HepG2 (cell line): ENCODE results near the gene CRISPLD2.

ENCODE experiments used
- CEBPG ChIP-seq: IDR thresholded peaks from 2 replicates; pipeline ENCODE4 v1.6.1; 2016
- CENPT ChIP-seq: sonication (generic); formaldehyde crosslinking; IDR thresholded peaks from 2 replicates; pipeline ENCODE4 v1.8.0; 2022; ENCODE audit warnings: low read depth, mild to moderate bottlenecking, moderate library complexity, missing genetic modification reagents
- DR1 ChIP-seq: sonication (generic); formaldehyde crosslinking; IDR thresholded peaks from 2 replicates; pipeline ENCODE4 v1.8.0; 2021; ENCODE audit warnings: mild to moderate bottlenecking, missing genetic modification reagents, inconsistent platforms
- NFE2L1 ChIP-seq: sonication (generic); formaldehyde crosslinking; IDR thresholded peaks from 2 replicates; pipeline ENCODE4 v1.4.0; 2020; ENCODE audit warnings: missing genetic modification reagents, mild to moderate bottlenecking, borderline replicate concordance
- PCBP1 ChIP-seq: fragments of 200-400 bp; formaldehyde crosslinking; IDR thresholded peaks from 2 replicates; pipeline ENCODE4 v1.6.1; 2017; ENCODE audit warnings: mild to moderate bottlenecking, low read depth, low read length, borderline replicate concordance
- POLR2AphosphoS5 ChIP-seq: IDR thresholded peaks from 2 replicates; pipeline ENCODE4 v1.6.1; 2012; ENCODE audit warnings: low read depth, low read length
- REPIN1 ChIP-seq: sonication (generic); formaldehyde crosslinking; IDR thresholded peaks from 2 replicates; pipeline ENCODE4 v1.8.0; 2022; ENCODE audit warnings: missing genetic modification reagents, low read depth, mild to moderate bottlenecking, borderline replicate concordance
- TMF1 ChIP-seq: sonication (generic); formaldehyde crosslinking; IDR thresholded peaks from 2 replicates; pipeline ENCODE4 v1.8.1; 2022; ENCODE audit warnings: low read depth, missing genetic modification reagents
- ZBTB20 ChIP-seq: sonication (generic); formaldehyde crosslinking; IDR thresholded peaks from 2 replicates; pipeline ENCODE4 v1.8.1; 2023; ENCODE audit warnings: missing genetic modification reagents, low read depth, mild to moderate bottlenecking, borderline replicate concordance
- TF ChIP-seq, protein P1 (sequence below): sonication (generic); formaldehyde crosslinking; IDR thresholded peaks from 2 replicates; pipeline ENCODE4 v1.5.0; 2020; ENCODE audit warnings: mild to moderate bottlenecking, missing genetic modification reagents, moderate library complexity
- TF ChIP-seq, protein P2 (sequence below): IDR thresholded peaks from 2 replicates; pipeline ENCODE4 v1.6.1; 2016
- TF ChIP-seq, protein P3 (sequence below): sonication (generic); formaldehyde crosslinking; IDR thresholded peaks from 2 replicates; pipeline ENCODE4 v1.4.0; 2020; ENCODE audit warnings: mild to moderate bottlenecking, low read depth, missing genetic modification reagents
- TF ChIP-seq, protein P4 (sequence below), 2 experiments: sonication (generic) in 1 of 2; formaldehyde crosslinking in 1 of 2; IDR thresholded peaks; 2 replicates each; pipeline versions ENCODE4 v1.5.1 to v1.6.1; 2011 to 2020; ENCODE audit warnings: borderline replicate concordance in 1 of 2, low read depth in 1 of 2, low read length in 1 of 2, mild to moderate bottlenecking in 1 of 2, missing genetic modification reagents in 1 of 2, moderate library complexity in 1 of 2
- TF ChIP-seq, protein P5 (sequence below): sonication (generic); formaldehyde crosslinking; IDR thresholded peaks from 2 replicates; pipeline ENCODE4 v1.5.0; 2020; ENCODE audit warnings: missing genetic modification reagents

DNA sequence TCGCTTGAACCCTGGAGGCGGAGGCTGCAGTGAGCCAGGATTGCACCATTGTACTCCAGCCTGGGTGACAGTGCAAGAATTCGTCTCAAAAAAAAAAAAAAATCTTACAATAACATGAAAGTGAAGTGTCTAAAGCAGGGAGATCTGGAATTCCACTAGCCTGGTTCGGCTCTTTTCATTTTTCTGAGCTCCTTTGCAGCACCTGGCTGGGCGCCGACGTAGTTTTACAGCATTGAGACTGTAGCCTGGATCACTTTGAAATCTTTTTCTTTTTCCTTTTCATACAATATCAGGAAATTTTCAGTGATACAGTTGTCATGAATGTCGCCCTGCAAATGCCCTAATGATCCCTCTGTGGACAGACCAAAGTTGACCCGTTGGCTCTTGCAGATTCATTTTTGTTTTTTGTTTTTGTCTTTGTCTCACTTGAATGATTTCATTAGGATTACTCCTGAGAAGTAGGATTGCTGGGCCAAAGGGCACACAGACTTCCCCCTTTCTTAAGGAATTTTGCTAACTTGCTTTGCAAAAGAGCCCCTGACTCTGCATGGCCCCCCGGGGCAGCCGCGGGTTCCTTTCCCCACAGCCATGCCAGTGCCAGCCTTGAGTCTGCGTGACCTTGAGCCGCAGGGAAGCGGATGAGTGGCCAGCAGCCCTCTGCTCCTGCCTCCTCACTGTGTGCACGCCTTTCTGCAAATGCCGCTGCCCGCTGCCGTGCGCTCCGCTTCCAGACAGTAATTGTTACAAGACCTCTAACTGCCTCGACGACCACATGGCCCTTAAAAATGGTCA, 28.0 kb downstream of the CRISPLD2 start:
- TF ChIP-seq NFE2L1 (CRISPR knock-in tag) (no peak), TMF1 (CRISPR knock-in tag) (no peak), CENPT (CRISPR knock-in tag) (no peak), PCBP1 (no peak), ZBTB20 (CRISPR knock-in tag) (no peak), DR1 (CRISPR knock-in tag) (no peak), POLR2AphosphoS5 (no peak), REPIN1 (CRISPR knock-in tag) (no peak), CEBPG (CRISPR knock-in tag) (no peak)
- TF ChIP-seq, protein P1, sequence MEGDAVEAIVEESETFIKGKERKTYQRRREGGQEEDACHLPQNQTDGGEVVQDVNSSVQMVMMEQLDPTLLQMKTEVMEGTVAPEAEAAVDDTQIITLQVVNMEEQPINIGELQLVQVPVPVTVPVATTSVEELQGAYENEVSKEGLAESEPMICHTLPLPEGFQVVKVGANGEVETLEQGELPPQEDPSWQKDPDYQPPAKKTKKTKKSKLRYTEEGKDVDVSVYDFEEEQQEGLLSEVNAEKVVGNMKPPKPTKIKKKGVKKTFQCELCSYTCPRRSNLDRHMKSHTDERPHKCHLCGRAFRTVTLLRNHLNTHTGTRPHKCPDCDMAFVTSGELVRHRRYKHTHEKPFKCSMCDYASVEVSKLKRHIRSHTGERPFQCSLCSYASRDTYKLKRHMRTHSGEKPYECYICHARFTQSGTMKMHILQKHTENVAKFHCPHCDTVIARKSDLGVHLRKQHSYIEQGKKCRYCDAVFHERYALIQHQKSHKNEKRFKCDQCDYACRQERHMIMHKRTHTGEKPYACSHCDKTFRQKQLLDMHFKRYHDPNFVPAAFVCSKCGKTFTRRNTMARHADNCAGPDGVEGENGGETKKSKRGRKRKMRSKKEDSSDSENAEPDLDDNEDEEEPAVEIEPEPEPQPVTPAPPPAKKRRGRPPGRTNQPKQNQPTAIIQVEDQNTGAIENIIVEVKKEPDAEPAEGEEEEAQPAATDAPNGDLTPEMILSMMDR (CRISPR knock-in tag): no peak
- TF ChIP-seq, protein P2, sequence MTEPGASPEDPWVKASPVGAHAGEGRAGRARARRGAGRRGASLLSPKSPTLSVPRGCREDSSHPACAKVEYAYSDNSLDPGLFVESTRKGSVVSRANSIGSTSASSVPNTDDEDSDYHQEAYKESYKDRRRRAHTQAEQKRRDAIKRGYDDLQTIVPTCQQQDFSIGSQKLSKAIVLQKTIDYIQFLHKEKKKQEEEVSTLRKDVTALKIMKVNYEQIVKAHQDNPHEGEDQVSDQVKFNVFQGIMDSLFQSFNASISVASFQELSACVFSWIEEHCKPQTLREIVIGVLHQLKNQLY (CRISPR knock-in tag): no peak
- TF ChIP-seq, protein P3, sequence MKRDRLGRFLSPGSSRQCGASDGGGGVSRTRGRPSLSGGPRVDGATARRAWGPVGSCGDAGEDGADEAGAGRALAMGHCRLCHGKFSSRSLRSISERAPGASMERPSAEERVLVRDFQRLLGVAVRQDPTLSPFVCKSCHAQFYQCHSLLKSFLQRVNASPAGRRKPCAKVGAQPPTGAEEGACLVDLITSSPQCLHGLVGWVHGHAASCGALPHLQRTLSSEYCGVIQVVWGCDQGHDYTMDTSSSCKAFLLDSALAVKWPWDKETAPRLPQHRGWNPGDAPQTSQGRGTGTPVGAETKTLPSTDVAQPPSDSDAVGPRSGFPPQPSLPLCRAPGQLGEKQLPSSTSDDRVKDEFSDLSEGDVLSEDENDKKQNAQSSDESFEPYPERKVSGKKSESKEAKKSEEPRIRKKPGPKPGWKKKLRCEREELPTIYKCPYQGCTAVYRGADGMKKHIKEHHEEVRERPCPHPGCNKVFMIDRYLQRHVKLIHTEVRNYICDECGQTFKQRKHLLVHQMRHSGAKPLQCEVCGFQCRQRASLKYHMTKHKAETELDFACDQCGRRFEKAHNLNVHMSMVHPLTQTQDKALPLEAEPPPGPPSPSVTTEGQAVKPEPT (CRISPR knock-in tag): no peak
- TF ChIP-seq, protein P4, sequence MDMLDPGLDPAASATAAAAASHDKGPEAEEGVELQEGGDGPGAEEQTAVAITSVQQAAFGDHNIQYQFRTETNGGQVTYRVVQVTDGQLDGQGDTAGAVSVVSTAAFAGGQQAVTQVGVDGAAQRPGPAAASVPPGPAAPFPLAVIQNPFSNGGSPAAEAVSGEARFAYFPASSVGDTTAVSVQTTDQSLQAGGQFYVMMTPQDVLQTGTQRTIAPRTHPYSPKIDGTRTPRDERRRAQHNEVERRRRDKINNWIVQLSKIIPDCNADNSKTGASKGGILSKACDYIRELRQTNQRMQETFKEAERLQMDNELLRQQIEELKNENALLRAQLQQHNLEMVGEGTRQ (IDR thresholded peaks at IDR 0.05; ENCODE audit: low read depth, low read length): no peak
- TF ChIP-seq, protein P4 (CRISPR knock-in tag; IDR thresholded peaks at IDR 0.05; ENCODE audit: borderline replicate concordance): no peak
- TF ChIP-seq, protein P5, sequence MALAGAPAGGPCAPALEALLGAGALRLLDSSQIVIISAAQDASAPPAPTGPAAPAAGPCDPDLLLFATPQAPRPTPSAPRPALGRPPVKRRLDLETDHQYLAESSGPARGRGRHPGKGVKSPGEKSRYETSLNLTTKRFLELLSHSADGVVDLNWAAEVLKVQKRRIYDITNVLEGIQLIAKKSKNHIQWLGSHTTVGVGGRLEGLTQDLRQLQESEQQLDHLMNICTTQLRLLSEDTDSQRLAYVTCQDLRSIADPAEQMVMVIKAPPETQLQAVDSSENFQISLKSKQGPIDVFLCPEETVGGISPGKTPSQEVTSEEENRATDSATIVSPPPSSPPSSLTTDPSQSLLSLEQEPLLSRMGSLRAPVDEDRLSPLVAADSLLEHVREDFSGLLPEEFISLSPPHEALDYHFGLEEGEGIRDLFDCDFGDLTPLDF (CRISPR knock-in tag): no peak
